ENCODE measurements around the gene PAGE4. TPM values are rescaled to one million over a fixed set of nuclear protein-coding genes. Genes with fewer than 3 reads are reported as not detected.

The PAGE4 gene
- total and polyA plus RNA-seq, 2 of the 13 experiments (the other 11 are each of a cell fraction or from before 2014, with no cell fraction given) = 1.1 TPM; not detected in 1

DNA sequence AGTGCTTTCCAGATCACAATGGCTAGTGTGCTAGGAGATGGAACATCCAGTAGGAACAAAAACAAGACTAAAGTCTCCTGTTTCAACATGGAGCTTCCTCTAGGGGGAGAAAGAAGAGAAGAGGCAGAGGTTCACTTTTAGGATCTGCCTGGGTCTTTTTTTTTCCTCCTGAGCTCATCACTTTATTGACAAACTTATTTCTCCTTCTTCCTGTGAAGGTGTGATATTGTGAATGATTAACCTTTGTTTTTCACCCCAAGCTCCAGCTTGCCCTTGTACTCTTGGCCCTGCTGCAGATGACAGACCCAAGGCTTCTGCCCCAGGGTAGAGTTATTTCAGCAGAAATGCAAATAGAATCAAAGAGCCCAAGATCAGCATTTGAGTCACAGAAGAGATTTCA, 13.5 kb downstream of the PAGE4 start (continued):
- TF ChIP-seq, protein P1, sequence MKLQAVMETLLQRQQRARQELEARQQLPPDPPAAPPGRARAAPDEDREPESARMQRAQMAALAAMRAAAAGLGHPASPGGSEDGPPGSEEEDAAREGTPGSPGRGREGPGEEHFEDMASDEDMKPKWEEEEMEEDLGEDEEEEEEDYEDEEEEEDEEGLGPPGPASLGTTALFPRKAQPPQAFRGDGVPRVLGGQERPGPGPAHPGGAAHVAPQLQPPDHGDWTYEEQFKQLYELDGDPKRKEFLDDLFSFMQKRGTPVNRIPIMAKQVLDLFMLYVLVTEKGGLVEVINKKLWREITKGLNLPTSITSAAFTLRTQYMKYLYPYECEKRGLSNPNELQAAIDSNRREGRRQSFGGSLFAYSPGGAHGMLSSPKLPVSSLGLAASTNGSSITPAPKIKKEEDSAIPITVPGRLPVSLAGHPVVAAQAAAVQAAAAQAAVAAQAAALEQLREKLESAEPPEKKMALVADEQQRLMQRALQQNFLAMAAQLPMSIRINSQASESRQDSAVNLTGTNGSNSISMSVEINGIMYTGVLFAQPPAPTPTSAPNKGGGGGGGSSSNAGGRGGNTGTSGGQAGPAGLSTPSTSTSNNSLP (IDR thresholded peaks at IDR 0.05; ENCODE audit: low read depth, low read length) = peak; percentile 67
- TF ChIP-seq NONO (IDR thresholded peaks at IDR 0.05) (no peak), NONO (CRISPR knock-in tag; conservative IDR thresholded peaks at IDR 0.05) (no peak), ZMYM4 (CRISPR knock-in tag; IDR thresholded peaks at IDR 0.05) (peak; percentile 37; the same call in 1 of the 2 replicates), GABPB1 (CRISPR knock-in tag; IDR thresholded peaks at IDR 0.05) (peak; percentile 23), ZSCAN31 (CRISPR knock-in tag; IDR thresholded peaks at IDR 0.05; ENCODE audit: low read depth) (no peak), ZSCAN9 (CRISPR knock-in tag; IDR thresholded peaks at IDR 0.05; ENCODE audit: borderline replicate concordance) (no peak), ZNF274 (CRISPR knock-in tag; IDR thresholded peaks at IDR 0.05) (no peak), EP300 (IDR thresholded peaks at IDR 0.05; ENCODE audit: low read depth in 2 of 2, low read length in 2 of 2) (peak in 1 of 2 experiments; percentile 72; a peak in 1 of 4 replicates), EP300 (CRISPR knock-in tag; IDR thresholded peaks at IDR 0.05; ENCODE audit: borderline replicate concordance) (peak; percentile 22; the same call in 1 of the 2 replicates), ZNF251 (CRISPR knock-in tag; IDR thresholded peaks at IDR 0.05) (no peak), PRMT3 (CRISPR knock-in tag; IDR thresholded peaks at IDR 0.05; ENCODE audit: borderline replicate concordance, low read depth) (no peak), MAFK (conservative IDR thresholded peaks at IDR 0.05 in 1 of 2, IDR thresholded peaks at IDR 0.05 in 1 of 2; ENCODE audit: low read length in 2 of 2) (0 out of 4 replicates have a peak, but pooled peaks of 1 of the 2 experiments have one; percentile 15), ZNF256 (CRISPR knock-in tag; conservative IDR thresholded peaks at IDR 0.05) (no peak), POLR2AphosphoS5 (IDR thresholded peaks at IDR 0.05; ENCODE audit: low read depth, low read length) (0 out of 2 replicates have a peak, but pooled peaks have one; percentile 22), ZNF773 (CRISPR knock-in tag; IDR thresholded peaks at IDR 0.05; ENCODE audit: borderline replicate concordance) (no peak), ZNF331 (CRISPR knock-in tag; IDR thresholded peaks at IDR 0.05) (peak; percentile 32; the same call in 1 of the 2 replicates), HDAC2 (CRISPR knock-in tag; IDR thresholded peaks at IDR 0.05) (peak; percentile 33; the same call in 1 of the 2 replicates), FOXC1 (CRISPR knock-in tag; IDR thresholded peaks at IDR 0.05; ENCODE audit: borderline replicate concordance) (no peak), ZNF337 (CRISPR knock-in tag; IDR thresholded peaks at IDR 0.05; ENCODE audit: borderline replicate concordance, low read depth) (no peak), KDM6A (CRISPR knock-in tag; IDR thresholded peaks at IDR 0.05; ENCODE audit: low read depth) (peak; percentile 26; the same call in 1 of the 2 replicates)
- TF ChIP-seq, protein P2, sequence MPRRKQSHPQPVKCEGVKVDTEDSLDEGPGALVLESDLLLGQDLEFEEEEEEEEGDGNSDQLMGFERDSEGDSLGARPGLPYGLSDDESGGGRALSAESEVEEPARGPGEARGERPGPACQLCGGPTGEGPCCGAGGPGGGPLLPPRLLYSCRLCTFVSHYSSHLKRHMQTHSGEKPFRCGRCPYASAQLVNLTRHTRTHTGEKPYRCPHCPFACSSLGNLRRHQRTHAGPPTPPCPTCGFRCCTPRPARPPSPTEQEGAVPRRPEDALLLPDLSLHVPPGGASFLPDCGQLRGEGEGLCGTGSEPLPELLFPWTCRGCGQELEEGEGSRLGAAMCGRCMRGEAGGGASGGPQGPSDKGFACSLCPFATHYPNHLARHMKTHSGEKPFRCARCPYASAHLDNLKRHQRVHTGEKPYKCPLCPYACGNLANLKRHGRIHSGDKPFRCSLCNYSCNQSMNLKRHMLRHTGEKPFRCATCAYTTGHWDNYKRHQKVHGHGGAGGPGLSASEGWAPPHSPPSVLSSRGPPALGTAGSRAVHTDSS (CRISPR knock-in tag; conservative IDR thresholded peaks at IDR 0.05) = no peak
- TF ChIP-seq, protein P3, sequence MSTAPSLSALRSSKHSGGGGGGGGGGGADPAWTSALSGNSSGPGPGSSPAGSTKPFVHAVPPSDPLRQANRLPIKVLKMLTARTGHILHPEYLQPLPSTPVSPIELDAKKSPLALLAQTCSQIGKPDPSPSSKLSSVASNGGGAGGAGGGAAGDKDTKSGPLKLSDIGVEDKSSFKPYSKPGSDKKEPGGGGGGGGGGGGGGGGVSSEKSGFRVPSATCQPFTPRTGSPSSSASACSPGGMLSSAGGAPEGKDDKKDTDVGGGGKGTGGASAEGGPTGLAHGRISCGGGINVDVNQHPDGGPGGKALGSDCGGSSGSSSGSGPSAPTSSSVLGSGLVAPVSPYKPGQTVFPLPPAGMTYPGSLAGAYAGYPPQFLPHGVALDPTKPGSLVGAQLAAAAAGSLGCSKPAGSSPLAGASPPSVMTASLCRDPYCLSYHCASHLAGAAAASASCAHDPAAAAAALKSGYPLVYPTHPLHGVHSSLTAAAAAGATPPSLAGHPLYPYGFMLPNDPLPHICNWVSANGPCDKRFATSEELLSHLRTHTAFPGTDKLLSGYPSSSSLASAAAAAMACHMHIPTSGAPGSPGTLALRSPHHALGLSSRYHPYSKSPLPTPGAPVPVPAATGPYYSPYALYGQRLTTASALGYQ (CRISPR knock-in tag; IDR thresholded peaks at IDR 0.05) = peak; percentile 33; the same call in 1 of the 2 replicates
